Fibroblast of the aortic adventitia (primary cell): ENCODE measurements around the gene CDX2. TPM values are rescaled to one million over a fixed set of nuclear protein-coding genes. Genes with fewer than 3 reads are reported as not detected.
"Not testable (repeated sequence)": the region's sequence is repeated elsewhere in the genome, so short reads cannot be mapped to it uniquely, and the experiment has no call there.

Experiments used
- DNase-seq: peaks from one replicate; pipeline ENCODE4 v3.0.0-alpha.2; 2010; ENCODE audit warnings: low read depth
- H3K4me3 ChIP-seq: 2 replicates; pipeline ENCODE4 v1.5.1; 2011; ENCODE audit warnings: low read depth, mild to moderate bottlenecking, control low read depth, low read length, moderate library complexity
- total RNA-seq: library from RNA; depleted of rRNA; stranded (reverse); fragments of >200 nt; gene quantifications from 2 replicates; pipeline ENCODE4 v1.2.3, GENCODE V29; 2012; ENCODE audit warnings: low replicate concordance
- TF ChIP-seq, protein P1 (sequence below): IDR thresholded peaks from 2 replicates; pipeline ENCODE4 v1.5.1; 2011; ENCODE audit warnings: mild to moderate bottlenecking, low read length, control low read depth, inconsistent platforms; ENCODE audit not compliant: insufficient read depth

The CDX2 gene, protein sequence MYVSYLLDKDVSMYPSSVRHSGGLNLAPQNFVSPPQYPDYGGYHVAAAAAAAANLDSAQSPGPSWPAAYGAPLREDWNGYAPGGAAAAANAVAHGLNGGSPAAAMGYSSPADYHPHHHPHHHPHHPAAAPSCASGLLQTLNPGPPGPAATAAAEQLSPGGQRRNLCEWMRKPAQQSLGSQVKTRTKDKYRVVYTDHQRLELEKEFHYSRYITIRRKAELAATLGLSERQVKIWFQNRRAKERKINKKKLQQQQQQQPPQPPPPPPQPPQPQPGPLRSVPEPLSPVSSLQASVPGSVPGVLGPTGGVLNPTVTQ
- not detected in 2 replicates for total RNA-seq

DNA sequence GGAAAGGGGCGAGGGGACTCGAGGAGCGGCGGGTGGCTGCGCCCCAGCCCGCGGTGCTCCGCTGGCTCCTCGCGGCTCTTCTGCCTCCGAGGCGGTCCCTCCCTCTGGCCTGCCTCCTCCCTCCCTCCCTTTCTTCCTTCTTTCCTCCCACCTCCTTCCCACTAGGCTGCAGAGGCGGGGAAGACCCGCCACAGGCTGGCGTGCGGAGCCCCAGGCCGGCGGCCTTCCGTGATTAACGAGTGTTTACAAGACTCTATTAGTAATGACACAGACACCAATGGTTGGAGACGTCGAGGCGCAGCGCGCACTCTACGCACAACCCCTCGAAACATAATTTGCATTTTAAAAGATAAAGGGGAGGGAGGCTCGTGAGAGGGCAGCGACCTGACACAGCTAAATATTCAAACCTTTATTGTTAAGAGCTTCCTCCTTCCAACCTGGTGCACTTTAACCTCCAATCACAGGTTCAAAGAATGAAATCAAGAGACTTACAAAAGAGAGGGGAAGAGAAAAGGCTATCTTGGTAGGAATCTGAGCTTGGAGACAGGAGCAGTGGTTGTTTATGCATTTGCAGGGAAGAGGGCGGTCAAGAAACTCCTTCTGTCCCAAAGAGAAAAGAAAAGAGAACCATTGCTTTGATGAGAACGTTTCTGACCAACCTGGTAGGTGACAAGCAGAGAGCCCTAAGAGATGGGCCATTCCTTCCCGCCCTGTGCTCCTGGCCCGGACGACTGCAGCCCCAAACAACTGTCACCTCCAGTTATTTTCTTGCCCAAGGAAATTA is at the start of gene CDX2:
Gene CDX2, minus strand, starts transcription at position 234 of the 784 bp plus-strand sequence. CDS start 309 bp downstream, outside the sequence.
- H3K4me3 ChIP-seq = no peak within 1 kb of the TSS
- TF ChIP-seq, protein P1, sequence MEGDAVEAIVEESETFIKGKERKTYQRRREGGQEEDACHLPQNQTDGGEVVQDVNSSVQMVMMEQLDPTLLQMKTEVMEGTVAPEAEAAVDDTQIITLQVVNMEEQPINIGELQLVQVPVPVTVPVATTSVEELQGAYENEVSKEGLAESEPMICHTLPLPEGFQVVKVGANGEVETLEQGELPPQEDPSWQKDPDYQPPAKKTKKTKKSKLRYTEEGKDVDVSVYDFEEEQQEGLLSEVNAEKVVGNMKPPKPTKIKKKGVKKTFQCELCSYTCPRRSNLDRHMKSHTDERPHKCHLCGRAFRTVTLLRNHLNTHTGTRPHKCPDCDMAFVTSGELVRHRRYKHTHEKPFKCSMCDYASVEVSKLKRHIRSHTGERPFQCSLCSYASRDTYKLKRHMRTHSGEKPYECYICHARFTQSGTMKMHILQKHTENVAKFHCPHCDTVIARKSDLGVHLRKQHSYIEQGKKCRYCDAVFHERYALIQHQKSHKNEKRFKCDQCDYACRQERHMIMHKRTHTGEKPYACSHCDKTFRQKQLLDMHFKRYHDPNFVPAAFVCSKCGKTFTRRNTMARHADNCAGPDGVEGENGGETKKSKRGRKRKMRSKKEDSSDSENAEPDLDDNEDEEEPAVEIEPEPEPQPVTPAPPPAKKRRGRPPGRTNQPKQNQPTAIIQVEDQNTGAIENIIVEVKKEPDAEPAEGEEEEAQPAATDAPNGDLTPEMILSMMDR = no peak
- DNase-seq = no peak

DNA sequence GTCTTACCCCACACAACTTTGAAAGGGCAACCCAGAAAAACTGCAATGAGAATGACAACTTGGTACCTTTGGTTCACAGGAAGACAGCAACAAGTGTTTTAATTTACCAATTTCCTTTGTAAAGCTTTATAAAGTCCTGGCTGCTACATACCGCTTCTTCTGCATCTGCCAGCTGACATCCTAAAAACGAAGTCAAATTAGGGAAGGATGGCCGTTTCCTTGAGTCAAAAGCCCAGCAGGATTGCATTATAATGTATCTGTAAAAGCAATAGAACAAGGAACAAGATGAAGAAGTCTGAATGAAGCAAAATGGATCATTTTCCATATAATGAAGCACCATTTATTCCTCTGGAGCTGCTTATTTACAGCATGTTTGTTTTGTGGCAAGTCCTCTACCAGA is 45.2 kb upstream of the CDX2 start:
- H3K4me3 ChIP-seq = no peak overlapping the region
- TF ChIP-seq, protein P1 = no peak
- no peak for DNase-seq

DNA sequence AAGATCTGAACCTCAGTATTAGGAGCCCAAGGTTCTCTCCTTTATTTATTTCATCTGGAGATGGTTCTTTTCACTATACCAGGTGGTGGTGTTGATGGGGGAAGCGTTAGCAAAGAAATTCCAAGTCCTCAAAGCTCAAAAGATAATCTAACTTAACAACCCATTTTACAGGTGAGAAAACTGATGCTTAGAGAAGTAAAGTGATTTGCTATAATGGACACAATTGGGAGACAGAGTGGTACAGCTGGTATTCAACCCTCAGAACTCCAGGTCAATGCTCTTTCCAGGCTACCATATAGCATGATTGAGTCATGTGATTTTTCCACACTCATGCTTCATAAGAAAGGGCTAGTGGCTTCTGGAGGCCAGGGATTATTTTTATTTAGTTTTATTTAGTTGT is 44.4 kb upstream of the CDX2 start:
- no peak for DNase-seq
- no peak overlapping the region for H3K4me3 ChIP-seq
- TF ChIP-seq, protein P1 = no peak

DNA sequence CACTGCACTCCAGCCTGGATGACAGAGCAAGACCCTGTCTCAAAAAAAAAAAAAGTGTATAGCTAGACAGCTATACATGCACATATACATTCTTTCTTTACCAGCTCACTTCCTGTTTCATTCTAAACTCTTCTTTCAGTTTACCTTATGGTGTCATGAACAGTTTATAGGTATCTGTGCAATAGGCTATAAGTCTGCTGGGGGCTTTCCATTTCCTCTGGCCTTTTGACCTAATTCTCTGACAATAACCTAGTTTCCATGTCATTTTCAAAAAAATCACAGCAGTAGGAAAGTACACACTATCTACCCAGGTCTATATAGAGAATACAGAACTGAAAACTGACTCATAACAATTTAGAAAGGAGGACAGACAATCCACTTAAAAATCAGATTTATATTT is 43.8 kb upstream of the CDX2 start:
- H3K4me3 ChIP-seq = no peak overlapping the region
- DNase-seq = no peak
- TF ChIP-seq, protein P1 = no peak

DNA sequence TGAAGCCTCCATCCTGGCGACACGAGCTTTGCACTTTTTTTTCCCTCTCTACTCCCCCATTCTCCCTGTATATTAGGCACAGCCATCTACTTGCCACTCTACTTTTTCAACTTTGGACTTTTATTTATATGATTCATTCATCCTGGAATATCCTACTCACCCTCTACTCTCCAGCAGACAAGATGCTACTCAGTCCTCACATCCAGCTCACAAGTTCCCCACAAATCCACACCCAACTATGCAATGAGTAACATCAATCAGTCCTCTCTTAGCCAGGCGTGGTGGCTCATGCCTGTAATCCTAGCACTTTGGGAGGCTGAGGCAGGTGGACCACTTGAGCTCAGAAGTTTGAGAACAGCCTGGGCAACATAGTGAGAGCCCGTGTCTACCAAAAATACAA is 43.3 kb upstream of the CDX2 start:
- H3K4me3 ChIP-seq = no peak overlapping the region
- TF ChIP-seq, protein P1 = no peak
- DNase-seq = no peak

DNA sequence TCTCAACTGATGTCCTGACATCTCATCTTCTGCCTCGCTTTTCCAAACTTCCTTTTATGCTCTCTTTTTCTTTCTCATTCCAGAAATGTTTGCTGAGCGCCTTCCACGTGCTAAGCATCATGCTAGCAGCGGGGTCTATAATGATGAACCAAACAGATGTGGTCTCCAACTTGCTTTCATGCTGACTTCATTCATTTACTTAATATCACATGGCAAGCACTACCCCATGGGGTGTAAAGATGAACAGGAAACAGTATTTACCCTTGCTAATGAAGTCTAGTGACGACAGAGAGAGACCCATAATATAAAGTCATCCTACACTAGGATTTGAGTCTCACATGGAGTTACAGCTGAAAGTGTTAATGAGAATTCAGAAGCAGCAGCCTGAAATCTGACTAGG is 40.9 kb upstream of the CDX2 start:
- H3K4me3 ChIP-seq = no peak overlapping the region
- TF ChIP-seq, protein P1 = no peak
- DNase-seq = no peak

DNA sequence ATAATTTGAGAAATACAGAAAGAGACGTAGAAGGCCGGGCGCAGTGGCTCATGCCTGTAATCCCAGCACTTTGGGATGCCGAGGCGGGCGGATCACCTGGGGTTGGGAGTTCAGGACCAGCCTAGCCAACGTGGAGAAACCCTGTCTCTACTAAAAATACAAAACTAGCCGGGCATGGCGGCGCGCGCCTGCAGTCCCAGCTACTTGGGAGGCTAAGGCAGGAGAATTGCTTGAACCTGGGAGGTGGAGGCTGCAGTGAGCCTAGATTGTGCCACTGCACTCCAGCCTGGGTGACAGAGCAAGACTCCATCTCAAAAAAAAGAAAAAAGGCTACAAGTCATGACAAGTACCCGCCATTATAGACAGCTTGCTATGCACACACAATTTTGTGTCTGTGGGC is 35.9 kb upstream of the CDX2 start:
- DNase-seq, H3K4me3 ChIP-seq: not testable (repeated sequence)
